Lower lobe of right lung (tissue), 2 donors: ENCODE results near the gene AMIGO3. TPM values are rescaled to one million over a fixed set of nuclear protein-coding genes. Genes with fewer than 3 reads are reported as not detected.
A peak's percentile ranks its signal among the peaks of the same experiment; 100 is the strongest.

ENCODE experiments used
- ATAC-seq, 2 donors: fragments of 200-7000 bp; cut with Tn5 transposase; one replicate each; pipeline ENCODE4 v1.9.1; 2020 to 2022; ENCODE audit warnings: mild to moderate bottlenecking in 2 of 2, moderate library complexity in 2 of 2
- DNase-seq: peaks from one replicate; pipeline ENCODE4 v3.0.0-alpha.2; 2020
- H3K27ac ChIP-seq: fragments of 200-600 bp; one replicate; pipeline ENCODE4 v1.8.0; 2022
- H3K27me3 ChIP-seq: fragments of 200-600 bp; one replicate; pipeline ENCODE4 v1.8.0; 2022; ENCODE audit warnings: low read depth
- H3K36me3 ChIP-seq: fragments of 200-600 bp; one replicate; pipeline ENCODE4 v1.8.0; 2022; ENCODE audit warnings: mild to moderate bottlenecking
- H3K4me1 ChIP-seq: fragments of 200-600 bp; one replicate; pipeline ENCODE4 v1.8.0; 2022
- H3K4me3 ChIP-seq: fragments of 200-600 bp; one replicate; pipeline ENCODE4 v1.8.0; 2022; ENCODE audit warnings: mild to moderate bottlenecking
- H3K9me3 ChIP-seq: fragments of 200-600 bp; one replicate; pipeline ENCODE4 v1.8.0; 2022
- intact Hi-C: fragments of 100-400 bp; cut with DNase I; formaldehyde crosslinking; loops from one replicate; pipeline ENCODE4 v1.11.0; 2022
- long read RNA-seq: library from polyadenylated mRNA; unstranded; transcript quantifications from one replicate; pipeline ENCODE4 v2.0.0, GENCODE V29; 2021
- total RNA-seq: library from RNA; stranded (reverse); fragmentation: NEBNext Ultra II Directional; extraction: Animal tissue kit (Norgen Biotek cat#: 25700); gene quantifications from one replicate; pipeline ENCODE4 v1.2.1, GENCODE V29; 2021
- TF ChIP-seq, protein P1 (sequence below): fragments of 200-600 bp; IDR thresholded peaks from one replicate; pipeline ENCODE4 v1.8.0; 2022; ENCODE audit warnings: antibody characterized with exemption, mild to moderate bottlenecking
- donor health status: DM: no; HTN: yes; CAD: no; lungs with severe emphysema.

Gene AMIGO3, protein sequence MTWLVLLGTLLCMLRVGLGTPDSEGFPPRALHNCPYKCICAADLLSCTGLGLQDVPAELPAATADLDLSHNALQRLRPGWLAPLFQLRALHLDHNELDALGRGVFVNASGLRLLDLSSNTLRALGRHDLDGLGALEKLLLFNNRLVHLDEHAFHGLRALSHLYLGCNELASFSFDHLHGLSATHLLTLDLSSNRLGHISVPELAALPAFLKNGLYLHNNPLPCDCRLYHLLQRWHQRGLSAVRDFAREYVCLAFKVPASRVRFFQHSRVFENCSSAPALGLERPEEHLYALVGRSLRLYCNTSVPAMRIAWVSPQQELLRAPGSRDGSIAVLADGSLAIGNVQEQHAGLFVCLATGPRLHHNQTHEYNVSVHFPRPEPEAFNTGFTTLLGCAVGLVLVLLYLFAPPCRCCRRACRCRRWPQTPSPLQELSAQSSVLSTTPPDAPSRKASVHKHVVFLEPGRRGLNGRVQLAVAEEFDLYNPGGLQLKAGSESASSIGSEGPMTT
- not detected for total RNA-seq
- long read RNA-seq, partial matches to known transcripts: 0 of 2 reads
- long read RNA-seq, other reads (novel, unspliced or antisense): 0 of 2 reads

DNA sequence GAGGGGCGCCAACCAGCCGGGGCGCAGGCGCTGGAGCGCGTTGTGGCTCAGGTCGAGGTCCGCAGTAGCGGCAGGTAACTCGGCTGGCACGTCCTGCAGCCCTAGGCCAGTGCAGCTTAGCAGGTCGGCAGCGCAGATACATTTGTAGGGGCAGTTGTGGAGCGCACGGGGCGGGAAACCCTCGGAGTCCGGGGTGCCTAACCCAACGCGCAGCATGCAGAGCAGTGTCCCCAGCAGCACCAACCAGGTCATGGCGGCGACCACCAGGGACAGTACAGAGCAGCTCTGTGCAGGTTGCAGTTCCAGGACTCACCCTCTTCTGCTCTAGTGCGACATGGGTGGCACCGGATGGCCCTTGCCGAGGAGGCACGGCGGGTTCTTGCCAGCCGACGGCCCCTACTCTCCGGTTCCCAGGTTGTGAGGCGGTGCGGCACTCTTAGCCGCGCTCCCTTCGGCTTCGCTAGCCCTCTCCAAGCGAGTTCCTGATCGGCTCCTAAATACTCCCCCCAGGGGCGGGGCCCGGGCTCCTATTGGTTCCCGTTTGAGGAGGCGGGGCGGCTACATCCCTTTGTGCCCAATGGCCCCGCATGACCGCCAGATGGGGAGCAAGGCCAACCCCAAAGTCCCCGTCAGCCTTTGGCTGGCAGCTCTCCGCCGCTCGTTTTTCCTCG lies at the start of gene AMIGO3:
TSS of gene AMIGO3 (minus strand) at position 471 of the 671 bp plus-strand sequence. CDS start at position 252, 219 bp downstream.
- H3K27ac ChIP-seq: peak within 1 kb of the TSS; percentile 81

DNA sequence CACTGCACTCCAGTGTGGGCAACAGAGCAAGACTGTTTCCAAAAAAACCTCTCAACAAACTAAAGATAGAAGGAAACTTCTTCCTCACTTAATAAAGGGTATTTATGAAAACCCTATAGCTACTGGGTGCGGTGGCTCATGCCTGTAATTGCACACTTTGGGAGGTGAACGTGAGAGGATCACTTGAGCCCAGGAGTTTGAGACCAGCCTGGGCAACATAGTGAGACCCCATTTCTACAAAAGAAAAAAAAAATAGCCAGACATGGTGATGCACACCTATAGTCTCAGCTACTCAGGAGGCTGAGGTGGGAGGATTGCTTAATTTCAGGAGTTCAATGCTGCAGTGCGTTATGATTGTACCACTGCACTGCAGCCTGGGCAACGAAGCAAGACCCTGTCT lies 44.5 kb upstream of the AMIGO3 start:
- ATAC-seq (no peak), DNase-seq (no peak)
- intact Hi-C loops: no loop called here
- no peak overlapping the region for H3K4me3 ChIP-seq
- no peaks in the 10 kb centered on the region for H3K27me3 ChIP-seq
- TF ChIP-seq, protein P1, sequence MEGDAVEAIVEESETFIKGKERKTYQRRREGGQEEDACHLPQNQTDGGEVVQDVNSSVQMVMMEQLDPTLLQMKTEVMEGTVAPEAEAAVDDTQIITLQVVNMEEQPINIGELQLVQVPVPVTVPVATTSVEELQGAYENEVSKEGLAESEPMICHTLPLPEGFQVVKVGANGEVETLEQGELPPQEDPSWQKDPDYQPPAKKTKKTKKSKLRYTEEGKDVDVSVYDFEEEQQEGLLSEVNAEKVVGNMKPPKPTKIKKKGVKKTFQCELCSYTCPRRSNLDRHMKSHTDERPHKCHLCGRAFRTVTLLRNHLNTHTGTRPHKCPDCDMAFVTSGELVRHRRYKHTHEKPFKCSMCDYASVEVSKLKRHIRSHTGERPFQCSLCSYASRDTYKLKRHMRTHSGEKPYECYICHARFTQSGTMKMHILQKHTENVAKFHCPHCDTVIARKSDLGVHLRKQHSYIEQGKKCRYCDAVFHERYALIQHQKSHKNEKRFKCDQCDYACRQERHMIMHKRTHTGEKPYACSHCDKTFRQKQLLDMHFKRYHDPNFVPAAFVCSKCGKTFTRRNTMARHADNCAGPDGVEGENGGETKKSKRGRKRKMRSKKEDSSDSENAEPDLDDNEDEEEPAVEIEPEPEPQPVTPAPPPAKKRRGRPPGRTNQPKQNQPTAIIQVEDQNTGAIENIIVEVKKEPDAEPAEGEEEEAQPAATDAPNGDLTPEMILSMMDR: no peak
- H3K9me3 ChIP-seq: no peaks in the 10 kb centered on the region
- no peak overlapping the region for H3K27ac ChIP-seq
- H3K4me1 ChIP-seq: no peaks in the 10 kb centered on the region
- H3K36me3 ChIP-seq: peaks cover 8% of the 10 kb centered on the region

More for the DNA sequence above, at the start of gene AMIGO3:
- H3K27me3 ChIP-seq: no peaks in the 10 kb centered on the region
- TF ChIP-seq, protein P1: peak; percentile 65
- H3K9me3 ChIP-seq: no peaks in the 10 kb centered on the region
- H3K4me3 ChIP-seq: peak within 1 kb of the TSS; percentile 67
- H3K36me3 ChIP-seq: peaks cover 40% of the 10 kb centered on the region
- intact Hi-C loops: no loop called here
- ATAC-seq: peak; percentile 81 to 83
- H3K4me1 ChIP-seq: peaks cover 34% of the 10 kb centered on the region
- DNase-seq: peak; percentile 98

DNA sequence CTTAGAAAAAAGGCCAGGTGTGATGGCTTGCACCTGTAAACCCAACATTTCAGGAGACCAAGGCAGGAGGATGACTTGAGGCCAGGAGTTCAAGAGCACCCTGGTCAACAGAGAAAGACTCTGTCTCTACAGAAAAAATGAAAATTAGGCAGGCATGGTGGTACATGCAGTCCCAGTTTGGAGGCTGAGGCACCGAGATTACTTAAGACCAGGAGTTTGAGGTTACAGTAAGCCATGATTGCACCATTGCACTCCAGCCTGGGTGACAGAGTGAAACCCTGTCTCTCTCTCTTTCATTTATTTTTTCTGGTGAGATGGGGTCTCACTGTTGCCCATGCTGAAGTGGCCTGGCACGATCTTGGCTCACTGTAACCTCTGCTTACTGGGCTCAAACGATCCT lies 42.2 kb upstream of the AMIGO3 start:
- DNase-seq (no peak), ATAC-seq (no peak)
- no peaks in the 10 kb centered on the region for H3K9me3 ChIP-seq
- peaks cover 8% of the 10 kb centered on the region for H3K36me3 ChIP-seq
- intact Hi-C loops: no loop called here
- TF ChIP-seq, protein P1: no peak
- H3K27me3 ChIP-seq: no peaks in the 10 kb centered on the region
- H3K27ac ChIP-seq: no peak overlapping the region
- H3K4me1 ChIP-seq: peaks cover 9% of the 10 kb centered on the region
- H3K4me3 ChIP-seq: no peak overlapping the region

DNA sequence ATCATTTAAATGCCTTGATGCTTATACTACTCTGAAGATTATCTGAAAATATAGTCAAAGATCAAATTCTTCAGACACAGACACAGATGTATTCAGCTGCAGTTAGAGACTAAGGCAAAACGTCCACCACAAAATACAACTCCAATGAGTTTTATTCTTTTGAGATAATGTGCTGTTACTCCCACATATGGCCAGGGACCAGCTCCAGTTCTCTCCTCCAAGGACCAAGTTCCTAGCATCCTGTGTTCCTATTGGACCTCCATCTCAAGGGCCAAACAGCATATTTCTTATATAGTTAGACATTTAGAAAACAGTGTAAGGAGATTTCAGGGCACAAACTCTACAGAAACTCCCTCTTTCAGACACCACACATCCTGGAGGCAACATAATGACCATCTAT lies 39.7 kb upstream of the AMIGO3 start:
- DNase-seq: no peak
- intact Hi-C loops: no loop called here

DNA sequence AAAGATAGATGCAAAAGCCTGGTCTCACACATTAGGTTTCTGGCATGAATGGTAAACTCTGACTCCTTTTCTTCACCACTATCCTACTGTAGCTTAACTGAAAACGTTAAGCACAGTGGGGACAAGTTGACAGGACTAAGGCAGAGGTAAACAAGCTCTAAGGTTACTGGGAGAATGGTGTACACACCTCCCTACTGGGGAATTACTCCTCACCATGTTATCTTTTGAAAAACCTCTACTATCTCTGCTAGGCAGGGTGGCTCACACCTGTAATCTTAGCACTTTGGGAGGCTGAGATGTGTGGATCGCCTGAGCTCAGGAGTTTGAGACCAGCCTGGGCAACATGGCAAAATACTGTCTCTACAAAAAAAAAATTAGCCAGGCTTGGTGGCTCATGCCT lies 37.7 kb upstream of the AMIGO3 start:
- ATAC-seq (no peak), DNase-seq (no peak)
- Histone ChIP-seq H3K27me3 (no peaks in the 10 kb centered on the region), H3K36me3 (no peaks in the 10 kb centered on the region), H3K4me1 (peaks cover 19% of the 10 kb centered on the region), H3K4me3 (no peak overlapping the region), H3K27ac (no peak overlapping the region), H3K9me3 (no peaks in the 10 kb centered on the region)
- TF ChIP-seq, protein P1: no peak
- intact Hi-C loops: no loop called here

More for the DNA sequence above, 39.7 kb upstream of the AMIGO3 start:
- Histone ChIP-seq H3K27me3 (no peaks in the 10 kb centered on the region), H3K27ac (no peak overlapping the region), H3K4me3 (no peak overlapping the region), H3K36me3 (peaks cover 5% of the 10 kb centered on the region), H3K9me3 (no peaks in the 10 kb centered on the region), H3K4me1 (peaks cover 14% of the 10 kb centered on the region)
- TF ChIP-seq, protein P1: no peak
- no peak for ATAC-seq
